GM19372 (cell line): ENCODE results near the gene PLB1.
"Not testable (repeated sequence)": the region's sequence is repeated elsewhere in the genome, so short reads cannot be mapped to it uniquely, and the experiment has no call there.

Experiments used
- ATAC-seq: cut with Tn5 transposase; IDR thresholded peaks from one replicate; pipeline ENCODE4 v1.9.1; 2021; ENCODE audit warnings: mild to moderate bottlenecking, low read depth, moderate library complexity; ENCODE audit not compliant: unreplicated experiment

The PLB1 gene

DNA sequence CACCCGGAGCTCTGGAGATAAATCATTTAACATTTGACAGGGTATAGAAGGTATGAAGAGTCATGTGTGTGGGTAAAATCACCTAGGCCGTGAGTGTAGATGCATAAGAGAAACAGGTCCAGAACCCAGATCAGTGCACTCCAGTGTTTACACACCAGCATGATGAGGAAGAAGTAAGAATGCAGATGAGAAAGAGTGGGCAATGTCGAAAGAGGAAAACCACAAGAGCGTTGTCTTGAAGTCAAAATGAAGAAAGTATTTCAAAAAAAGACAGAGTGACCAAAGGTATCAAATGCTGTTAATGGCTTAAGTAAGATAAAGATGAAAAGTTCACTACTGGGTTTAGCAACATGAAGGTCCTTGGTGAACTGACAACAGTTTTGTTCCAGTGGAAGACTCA lies 32.0 kb upstream of the PLB1 start:
- no peak for ATAC-seq

GRCh38 chr2:28465148-28465885 lies 30.5 kb upstream of the PLB1 start:
- no peak for ATAC-seq

- no peak for ATAC-seq
Observed at GRCh38 chr2:28469304-28469703, 26.6 kb upstream of the PLB1 start.

DNA sequence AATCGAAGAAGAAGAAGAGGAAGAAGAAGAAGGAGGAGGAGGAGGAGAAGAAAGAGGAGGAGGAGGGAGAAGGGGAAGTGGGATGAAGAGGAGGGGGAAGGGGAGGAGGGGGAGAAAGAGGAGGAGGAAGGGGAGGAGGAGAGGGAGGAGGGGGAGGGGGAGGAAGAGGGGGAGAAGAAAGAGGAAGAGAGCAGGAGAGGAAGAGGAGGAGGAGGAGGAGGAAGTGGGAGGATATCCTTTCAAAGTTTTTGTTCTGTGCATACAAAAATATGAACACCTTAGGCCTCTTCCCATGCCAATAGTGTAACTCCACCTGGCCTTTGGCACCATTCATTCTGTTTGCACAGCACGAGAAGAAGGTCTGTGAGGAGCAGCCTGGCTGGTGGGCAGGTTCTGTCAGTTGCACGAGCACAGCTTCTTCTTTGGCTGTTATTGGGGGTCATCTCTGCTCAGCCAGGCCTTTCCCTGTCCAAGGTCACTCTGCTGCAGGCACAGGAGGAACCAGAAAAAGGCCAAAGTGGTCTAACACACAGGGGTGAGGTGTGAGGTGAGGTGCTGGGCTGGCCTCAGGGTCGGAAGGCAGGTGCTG lies 25.8 kb upstream of the PLB1 start:
- no peak for ATAC-seq

DNA sequence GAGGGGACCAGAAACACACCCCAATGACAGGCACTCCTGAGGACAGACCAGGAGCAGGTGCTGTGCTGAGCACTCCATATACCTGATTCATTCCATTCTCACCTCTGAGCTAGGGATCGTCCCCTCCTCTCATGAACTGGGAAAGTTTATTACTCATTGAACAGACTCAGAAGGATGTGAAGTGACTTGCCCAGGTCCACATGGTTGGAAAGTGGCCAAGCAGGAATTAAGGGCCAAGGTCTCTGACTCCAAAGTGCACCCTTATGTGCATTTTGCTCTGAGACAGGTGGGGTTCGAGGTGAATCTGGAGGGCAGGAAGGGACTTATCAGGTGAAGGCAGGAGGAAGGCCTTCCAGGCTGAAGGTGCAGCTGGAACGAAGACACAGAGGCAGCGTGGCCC lies 25.1 kb upstream of the PLB1 start:
- ATAC-seq, result no peak

DNA sequence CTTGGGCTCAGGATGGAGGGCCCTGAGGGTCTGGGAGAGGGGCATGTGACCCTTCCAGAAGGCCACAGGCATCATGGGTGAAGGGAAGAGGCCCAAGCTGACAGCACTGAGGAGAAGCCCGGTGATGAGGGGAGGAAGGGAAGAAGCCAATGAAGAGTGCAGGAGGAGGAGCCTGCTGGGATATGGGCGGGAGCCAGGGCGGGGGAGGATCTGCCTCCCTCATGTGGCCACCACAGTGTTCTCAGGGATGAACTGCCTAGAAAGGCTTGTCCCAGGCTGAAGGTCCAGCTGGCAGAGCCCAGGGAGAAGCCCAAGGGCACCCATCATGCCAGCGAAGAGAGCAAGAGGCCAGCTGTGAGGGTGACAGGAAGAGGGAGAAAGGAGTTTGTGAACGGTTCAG lies 24.6 kb upstream of the PLB1 start:
- no peak for ATAC-seq

DNA sequence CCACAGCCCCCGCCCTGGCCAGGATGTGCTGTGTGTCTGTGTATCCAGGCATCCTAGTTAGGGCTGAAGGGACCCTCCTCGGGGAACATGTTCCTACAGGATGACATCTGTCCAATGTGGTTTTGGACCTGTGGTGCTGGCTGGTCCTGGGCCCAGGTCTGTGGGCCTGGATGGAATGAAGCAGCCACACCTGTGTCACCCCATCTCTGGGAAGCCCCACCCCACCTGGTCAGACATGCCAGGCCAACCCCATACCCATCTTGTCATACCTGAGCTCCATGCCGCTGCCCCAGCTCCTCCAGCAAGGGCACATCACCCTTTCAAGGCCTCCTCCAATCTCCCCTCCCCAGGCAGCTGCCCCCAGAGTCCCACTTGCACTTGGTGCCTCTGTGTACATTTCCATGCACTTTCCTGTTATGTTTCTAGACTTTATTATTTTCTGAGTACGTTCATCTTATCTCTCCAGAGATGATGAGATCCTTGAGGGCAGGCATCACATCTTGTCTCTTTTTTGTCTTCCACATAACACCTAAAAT lies 24.1 kb upstream of the PLB1 start:
- ATAC-seq, result no peak

- not testable (repeated sequence) for ATAC-seq
Observed at GRCh38 chr2:28472641-28473040, 23.2 kb upstream of the PLB1 start.

GRCh38 chr2:28475088-28475595 lies 20.7 kb upstream of the PLB1 start:
- ATAC-seq, result no peak

DNA sequence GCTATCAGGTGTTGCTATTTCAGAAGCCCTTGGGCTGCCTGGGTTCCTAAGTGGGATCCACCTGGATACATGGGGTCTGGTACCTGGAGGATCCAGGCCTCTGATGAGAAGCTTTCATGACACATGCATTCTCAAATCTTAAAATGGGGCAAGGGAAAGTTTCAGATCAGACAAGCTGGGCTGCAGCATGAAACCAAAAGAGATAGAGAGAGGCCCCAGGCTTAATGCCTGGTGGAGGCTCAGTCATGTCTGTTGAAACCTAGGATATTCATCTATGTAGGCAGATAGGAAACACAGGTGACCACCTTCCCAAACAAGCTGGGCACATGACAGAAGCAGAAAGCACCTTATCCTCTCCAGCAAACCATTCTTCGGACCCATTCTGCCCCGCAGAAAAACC lies 18.8 kb upstream of the PLB1 start:
- no peak for ATAC-seq

GRCh38 chr2:28477645-28478044 lies 18.2 kb upstream of the PLB1 start:
- no peak for ATAC-seq

GRCh38 chr2:28480403-28481049 lies 15.3 kb upstream of the PLB1 start:
- no peak for ATAC-seq

- no peak for ATAC-seq
Observed at GRCh38 chr2:28481905-28482304, 14.0 kb upstream of the PLB1 start.

- no peak for ATAC-seq
Observed at GRCh38 chr2:28484835-28485234, 11.0 kb upstream of the PLB1 start.

DNA sequence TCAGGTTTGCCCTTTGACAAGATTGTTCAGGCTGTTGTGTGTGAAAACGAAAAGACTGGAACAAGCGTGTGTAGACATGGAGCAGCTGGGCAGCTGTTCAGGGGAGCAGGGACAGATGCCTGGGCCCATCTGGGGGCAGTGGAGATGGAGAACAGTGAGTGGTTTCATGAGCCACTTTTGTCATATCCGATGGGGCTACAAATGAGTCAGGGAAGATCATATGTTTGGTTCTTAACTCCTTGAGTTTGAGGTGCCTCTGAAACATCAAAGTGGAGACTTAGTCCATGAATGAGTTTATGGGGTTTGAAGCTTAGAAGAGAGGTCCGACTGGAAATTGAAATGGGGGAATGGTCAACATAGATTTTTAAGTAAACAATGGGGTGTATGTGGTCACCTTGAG lies 9.3 kb upstream of the PLB1 start:
- ATAC-seq, result no peak

DNA sequence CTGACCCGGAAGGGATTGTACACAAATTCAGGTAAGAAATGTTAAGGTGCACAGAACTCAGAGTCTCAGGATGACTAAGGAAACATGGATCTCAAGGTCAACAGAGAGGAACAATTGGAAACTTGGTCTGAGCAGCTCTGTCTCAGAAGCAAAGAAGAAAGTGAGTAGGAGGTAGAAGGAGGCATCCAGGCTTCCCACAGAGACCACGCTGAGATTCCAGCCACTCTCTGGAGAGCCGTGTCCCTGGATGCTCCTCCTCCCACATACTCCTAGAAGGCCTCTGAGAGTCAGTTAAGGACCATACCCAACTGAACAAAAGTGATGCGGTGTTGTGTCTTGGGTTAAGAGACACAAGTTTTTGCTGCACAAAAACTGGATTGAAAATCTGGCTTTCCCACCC lies 8.6 kb upstream of the PLB1 start:
- ATAC-seq, result no peak

GRCh38 chr2:28488083-28488830 lies 7.6 kb upstream of the PLB1 start:
- ATAC-seq, result no peak

DNA sequence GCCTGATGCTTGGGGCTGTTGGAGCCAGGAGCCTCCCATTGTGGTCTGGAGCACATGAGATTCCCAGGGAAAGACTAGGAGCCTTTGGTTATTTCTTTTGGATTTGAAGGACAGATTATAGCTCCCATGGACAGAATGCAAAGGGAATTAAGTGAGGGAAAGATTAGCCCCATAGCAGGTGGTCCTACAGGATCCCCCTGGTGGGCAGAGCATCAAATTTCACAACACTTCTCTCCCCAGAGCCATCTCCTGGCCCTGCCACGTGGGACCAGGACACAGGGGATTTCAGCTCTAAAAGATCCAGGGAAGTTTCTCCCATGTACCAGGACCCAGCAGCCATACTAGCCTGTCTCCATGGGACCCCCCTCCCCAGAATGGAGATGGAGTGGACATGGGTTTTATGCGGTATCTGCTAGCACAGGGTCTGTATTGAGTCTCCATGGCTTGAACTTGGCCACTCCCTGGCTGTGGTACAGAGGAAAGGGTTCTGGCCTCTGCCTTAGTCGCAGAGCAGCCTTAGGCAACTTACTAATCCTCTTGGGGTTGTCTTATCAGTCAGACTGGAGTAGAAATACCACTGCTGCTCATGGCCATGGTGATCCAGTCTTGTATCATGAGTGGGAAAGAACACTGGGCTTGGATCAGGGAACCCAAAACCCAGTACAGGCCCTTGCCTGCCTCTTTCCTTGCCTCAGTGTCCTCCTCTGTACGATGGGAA lies 6.8 kb upstream of the PLB1 start:
- no peak for ATAC-seq

DNA sequence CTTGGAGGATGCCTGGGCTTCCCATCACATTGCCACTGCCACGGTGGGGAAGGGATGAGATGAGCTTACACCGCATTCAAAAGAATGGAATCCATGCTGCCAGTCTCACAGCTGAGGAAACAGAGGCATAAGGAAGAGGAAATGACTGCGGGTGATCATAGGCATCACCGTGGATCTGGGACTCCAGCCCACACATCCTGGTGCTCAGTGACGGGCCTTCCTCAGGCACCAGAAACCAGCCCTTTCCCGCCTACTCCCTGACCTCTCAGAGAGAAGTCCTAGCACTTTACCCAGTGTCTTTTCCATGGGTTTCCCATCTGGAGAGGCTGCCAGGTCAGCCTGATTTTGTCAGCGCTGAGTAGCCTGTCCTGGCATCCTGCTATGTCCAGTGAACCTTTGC lies 5.3 kb upstream of the PLB1 start:
- no peak for ATAC-seq

DNA sequence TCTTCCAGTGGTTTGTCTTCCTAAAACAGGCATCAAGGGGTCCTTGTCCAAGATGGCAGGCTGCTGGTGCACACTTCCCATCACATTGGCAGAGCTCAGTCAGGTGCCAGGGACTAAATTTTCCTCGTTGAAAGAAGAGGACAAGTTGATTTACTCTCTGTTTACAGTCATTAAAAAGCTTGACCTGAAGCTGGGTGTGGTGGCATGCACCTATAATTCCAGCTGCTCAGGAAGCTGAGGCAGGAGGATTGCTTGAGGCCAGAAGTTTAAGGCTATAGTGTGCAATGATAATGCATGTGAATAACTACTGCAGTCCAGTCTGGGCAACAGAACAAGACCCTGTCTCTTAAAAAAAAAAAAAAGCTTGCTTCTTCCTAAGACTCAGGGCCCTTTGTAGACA lies 3.6 kb upstream of the PLB1 start:
- no peak for ATAC-seq
